ENCODE data around the gene CNPY4. TPM values are rescaled to one million over a fixed set of nuclear protein-coding genes. Genes with fewer than 3 reads are reported as not detected.

The CNPY4 gene
- 10 to 100 TPM; 17.5 to 19.1 TPM for total RNA-seq

GRCh38 chr7:100119072-100119969 is at the start of gene CNPY4, which contains the start of gene TAF6:
Gene CNPY4, plus strand, starts transcription at chr7:100119634. Its CDS starts 111 bp downstream, at chr7:100119745.
Gene TAF6, minus strand, starts transcription at chr7:100119358. Its CDS starts 5,149 bp downstream, at chr7:100114209.
- H3K27me3 Mint-ChIP-seq, result no peaks in the 10 kb centered on the region
- no peaks in the 10 kb centered on the region for H3K36me3 Mint-ChIP-seq
- ATAC-seq (peak; percentile 87 to 92), DNase-seq (ENCODE audit: low spot score) (peak; percentile 92)
- peak within 1 kb of the TSS; percentile 95 for H3K4me3 Mint-ChIP-seq
- no peaks in the 10 kb centered on the region for H3K9me3 Mint-ChIP-seq
- peak within 1 kb of the TSS; percentile 99 for H3K27ac Mint-ChIP-seq
- peaks cover 23 to 28% of the 10 kb centered on the region in 2 donors for H3K4me1 Mint-ChIP-seq (ENCODE audit: low read depth in 2 of 2)

- DNase-seq (ENCODE audit: low spot score), result no peak
- no peak overlapping the region for H3K4me3 Mint-ChIP-seq
- no peak for ATAC-seq
- peaks cover 39% of the 10 kb centered on the region for H3K36me3 Mint-ChIP-seq
- no peaks in the 10 kb centered on the region for H3K27me3 Mint-ChIP-seq
- no peak overlapping the region for H3K27ac Mint-ChIP-seq
- H3K9me3 Mint-ChIP-seq, result peaks cover 12% of the 10 kb centered on the region
- H3K4me1 Mint-ChIP-seq (ENCODE audit: low read depth in 2 of 2), result peaks cover 0 to 2% of the 10 kb centered on the region in 2 donors
Observed at GRCh38 chr7:100069991-100070390, 49.4 kb upstream of the CNPY4 start.

- no peak overlapping the region for H3K27ac Mint-ChIP-seq
- DNase-seq (ENCODE audit: low spot score), result no peak
- H3K27me3 Mint-ChIP-seq, result no peaks in the 10 kb centered on the region
- no peak for ATAC-seq
- H3K36me3 Mint-ChIP-seq, result peaks cover 51% of the 10 kb centered on the region
- H3K4me1 Mint-ChIP-seq (ENCODE audit: low read depth in 2 of 2), result peaks cover 0 to 2% of the 10 kb centered on the region in 2 donors
- no peak overlapping the region for H3K4me3 Mint-ChIP-seq
- H3K9me3 Mint-ChIP-seq, result peaks cover 12% of the 10 kb centered on the region
Observed at GRCh38 chr7:100071018-100071723, 48.3 kb upstream of the CNPY4 start.

- H3K4me3 Mint-ChIP-seq, result no peak overlapping the region
- peaks cover 12% of the 10 kb centered on the region for H3K9me3 Mint-ChIP-seq
- no peak for DNase-seq (ENCODE audit: low spot score)
- ATAC-seq, result no peak
- H3K36me3 Mint-ChIP-seq, result peaks cover 60% of the 10 kb centered on the region
- no peak overlapping the region for H3K27ac Mint-ChIP-seq
- H3K27me3 Mint-ChIP-seq, result no peaks in the 10 kb centered on the region
- peaks cover 0 to 2% of the 10 kb centered on the region in 2 donors for H3K4me1 Mint-ChIP-seq (ENCODE audit: low read depth in 2 of 2)
Observed at GRCh38 chr7:100072462-100072861, 47.0 kb upstream of the CNPY4 start.

GRCh38 chr7:100074841-100075240 is 44.6 kb upstream of the CNPY4 start:
- H3K36me3 Mint-ChIP-seq, result peaks cover 59% of the 10 kb centered on the region
- no peak for ATAC-seq
- H3K27ac Mint-ChIP-seq, result no peak overlapping the region
- DNase-seq (ENCODE audit: low spot score), result no peak
- H3K9me3 Mint-ChIP-seq, result peaks cover 12% of the 10 kb centered on the region
- H3K4me3 Mint-ChIP-seq, result no peak overlapping the region
- peaks cover 0 to 2% of the 10 kb centered on the region in 2 donors for H3K4me1 Mint-ChIP-seq (ENCODE audit: low read depth in 2 of 2)
- H3K27me3 Mint-ChIP-seq, result no peaks in the 10 kb centered on the region

GRCh38 chr7:100075418-100075817 is 44.0 kb upstream of the CNPY4 start:
- no peak overlapping the region for H3K4me3 Mint-ChIP-seq
- no peak overlapping the region for H3K27ac Mint-ChIP-seq
- no peaks in the 10 kb centered on the region for H3K27me3 Mint-ChIP-seq
- H3K9me3 Mint-ChIP-seq, result peaks cover 12% of the 10 kb centered on the region
- peaks cover 4 to 7% of the 10 kb centered on the region in 2 donors for H3K4me1 Mint-ChIP-seq (ENCODE audit: low read depth in 2 of 2)
- DNase-seq (ENCODE audit: low spot score) (no peak), ATAC-seq (no peak)
- peaks cover 53% of the 10 kb centered on the region for H3K36me3 Mint-ChIP-seq

- no peaks in the 10 kb centered on the region for H3K27me3 Mint-ChIP-seq
- peaks cover 35% of the 10 kb centered on the region for H3K36me3 Mint-ChIP-seq
- ATAC-seq (no peak), DNase-seq (ENCODE audit: low spot score) (no peak)
- H3K4me3 Mint-ChIP-seq, result no peak overlapping the region
- peaks cover 14 to 19% of the 10 kb centered on the region in 2 donors for H3K4me1 Mint-ChIP-seq (ENCODE audit: low read depth in 2 of 2)
- H3K27ac Mint-ChIP-seq, result no peak overlapping the region
- H3K9me3 Mint-ChIP-seq, result peaks cover 3% of the 10 kb centered on the region
Observed at GRCh38 chr7:100077205-100077604, 42.2 kb upstream of the CNPY4 start.

GRCh38 chr7:100079024-100079560 is 40.3 kb upstream of the CNPY4 start:
- no peaks in the 10 kb centered on the region for H3K9me3 Mint-ChIP-seq
- H3K27me3 Mint-ChIP-seq, result no peaks in the 10 kb centered on the region
- H3K4me1 Mint-ChIP-seq (ENCODE audit: low read depth in 2 of 2), result peaks cover 19 to 28% of the 10 kb centered on the region in 2 donors
- H3K27ac Mint-ChIP-seq, result no peak overlapping the region
- no peak overlapping the region for H3K4me3 Mint-ChIP-seq
- DNase-seq (ENCODE audit: low spot score) (no peak), ATAC-seq (no peak)
- peaks cover 26% of the 10 kb centered on the region for H3K36me3 Mint-ChIP-seq

GRCh38 chr7:100080907-100081534 is 38.4 kb upstream of the CNPY4 start:
- Mint-ChIP-seq H3K4me1 (ENCODE audit: low read depth in 2 of 2) (peaks cover 19 to 28% of the 10 kb centered on the region in 2 donors), H3K36me3 (peaks cover 11% of the 10 kb centered on the region), H3K9me3 (no peaks in the 10 kb centered on the region), H3K4me3 (peak overlapping the region; percentile 92), H3K27me3 (no peaks in the 10 kb centered on the region), H3K27ac (peak overlapping the region; percentile 21 to 86)
- no peak for ATAC-seq
- no peak for DNase-seq (ENCODE audit: low spot score)

GRCh38 chr7:100081535-100082102 is 37.8 kb upstream of the CNPY4 start, which contains the start of gene ZNF3:
Gene ZNF3, minus strand, starts transcription at chr7:100081723. Its CDS starts 4,366 bp downstream, at chr7:100077357.
- Mint-ChIP-seq H3K27me3 (no peaks in the 10 kb centered on the region), H3K4me3 (peak within 1 kb of the TSS; percentile 92), H3K27ac (peak within 1 kb of the TSS; percentile 21 to 86), H3K9me3 (no peaks in the 10 kb centered on the region), H3K4me1 (ENCODE audit: low read depth in 2 of 2) (peaks cover 19 to 28% of the 10 kb centered on the region in 2 donors), H3K36me3 (peaks cover 6% of the 10 kb centered on the region)
- ATAC-seq (peak; percentile 93 to 94), DNase-seq (ENCODE audit: low spot score) (peak; percentile 99)

- Mint-ChIP-seq H3K36me3 (no peaks in the 10 kb centered on the region), H3K9me3 (no peaks in the 10 kb centered on the region), H3K27ac (peak overlapping the region; percentile 21 to 86), H3K4me1 (ENCODE audit: low read depth in 2 of 2) (peaks cover 21 to 28% of the 10 kb centered on the region in 2 donors), H3K4me3 (peak overlapping the region; percentile 92), H3K27me3 (no peaks in the 10 kb centered on the region)
- ATAC-seq (no peak), DNase-seq (ENCODE audit: low spot score) (no peak)
Observed at GRCh38 chr7:100082978-100083377, 36.5 kb upstream of the CNPY4 start.

GRCh38 chr7:100085515-100085914 is 33.9 kb upstream of the CNPY4 start:
- no peaks in the 10 kb centered on the region for H3K9me3 Mint-ChIP-seq
- no peak overlapping the region for H3K27ac Mint-ChIP-seq
- peaks cover 30 to 32% of the 10 kb centered on the region in 2 donors for H3K4me1 Mint-ChIP-seq (ENCODE audit: low read depth in 2 of 2)

More at GRCh38 chr7:100085515-100085914, 33.9 kb upstream of the CNPY4 start:
- Mint-ChIP-seq H3K36me3 (no peaks in the 10 kb centered on the region), H3K27me3 (no peaks in the 10 kb centered on the region), H3K4me3 (no peak overlapping the region)
- DNase-seq (ENCODE audit: low spot score) (no peak), ATAC-seq (no peak)

Measured in natural killer cell treated with Interleukin-12 subunit alpha and Interleukin-12 subunit beta and Interleukin-15 and Interleukin-18, amount 100 ng/mL, for 72 hours (primary cell).